Measurements from ENCODE around the gene COL3A1. TPM values are rescaled to one million over a fixed set of nuclear protein-coding genes. Genes with fewer than 3 reads are reported as not detected.

Gene COL3A1
- total and polyA plus RNA-seq, 2 of the 8 experiments (the other 6 are each of a cell fraction or from before 2014, with no cell fraction given): 0.07 to 0.11 TPM

GRCh38 chr2:188977317-188977716 lies 3.1 kb downstream of the COL3A1 start:
- Histone ChIP-seq H3K4me1 (replicated peaks in 1 of 4; ENCODE audit: control insufficient read depth in 3 of 4, insufficient read depth in 4 of 4, low read length in 3 of 4) (no peaks in the 10 kb centered on the region), H3K23me2 (ENCODE audit: low read depth, low read length) (no peaks in the 10 kb centered on the region; the same call in 1 of the 2 replicates), H3K4me3 (ENCODE audit: extremely low read depth in 1 of 4, insufficient read depth in 2 of 4, low read depth in 3 of 4, low read length in 4 of 4) (no peak overlapping the region), H4K20me1 (replicated peaks in 1 of 2; ENCODE audit: control insufficient read depth in 1 of 2, insufficient read depth in 2 of 2, low read length in 2 of 2) (no peaks in the 10 kb centered on the region), H2BK5ac (ENCODE audit: low read depth, low read length) (no peak overlapping the region), H2AK5ac (ENCODE audit: low read depth, low read length) (no peak overlapping the region), H3K27me3 (replicated peaks in 1 of 4; ENCODE audit: control insufficient read depth in 3 of 4, extremely low read depth in 1 of 4, insufficient read depth in 3 of 4, low read length in 3 of 4) (no peaks in the 10 kb centered on the region), H2AFZ (ENCODE audit: low read length) (no peak overlapping the region), H3K27ac (ENCODE audit: low read depth, low read length) (no peak overlapping the region), H2BK12ac (ENCODE audit: low read depth, low read length) (no peak overlapping the region), H3K9me3 (ENCODE audit: insufficient read depth in 2 of 2, low read depth in 1 of 2, low read length in 1 of 2) (no peaks in the 10 kb centered on the region), H2BK15ac (ENCODE audit: low read length) (no peak overlapping the region), H3K9ac (replicated peaks in 1 of 4; ENCODE audit: extremely low read depth in 1 of 4, low read depth in 3 of 4, low read length in 3 of 4) (no peak overlapping the region), H4K5ac (ENCODE audit: insufficient read length, low read depth, low read length) (no peak overlapping the region), H2BK20ac (ENCODE audit: low read length) (no peak overlapping the region), H2BK120ac (replicated peaks; ENCODE audit: low read depth, low read length) (no peak overlapping the region), H3K14ac (ENCODE audit: insufficient read length) (no peak overlapping the region), H3K79me2 (ENCODE audit: control insufficient read depth in 1 of 2, insufficient read depth in 2 of 2, low read length in 2 of 2) (no peaks in the 10 kb centered on the region), H4K8ac (ENCODE audit: extremely low read depth, insufficient read depth, low read length) (no peak overlapping the region), H3K56ac (replicated peaks; ENCODE audit: insufficient read length, low read depth, low read length) (no peak overlapping the region), H4K91ac (replicated peaks; ENCODE audit: insufficient read length, low read length) (no peak overlapping the region), H3K4ac (replicated peaks; ENCODE audit: insufficient read length, low read depth, low read length) (no peak overlapping the region), H3K36me3 (ENCODE audit: control insufficient read depth in 2 of 4, insufficient read depth in 4 of 4, low read length in 3 of 4) (no peaks in the 10 kb centered on the region), H3K18ac (ENCODE audit: extremely low read depth, low read length) (no peak overlapping the region), H3K79me1 (ENCODE audit: low read depth, low read length) (no peaks in the 10 kb centered on the region), H3K23ac (ENCODE audit: insufficient read length) (no peak overlapping the region), H3K4me2 (ENCODE audit: insufficient read depth in 1 of 2, low read depth in 2 of 2, low read length in 2 of 2) (no peak overlapping the region)
- FAIRE-seq: no peak
- CTCF ChIA-PET (ENCODE audit: partially characterized antibody): interaction anchor here (1.3 to 1.6 kb wide), 4 partner anchors 8 to 452 kb away, joined by 3 to 6 read pairs (median 4); no protein-coding TSS in a partner anchor
- POLR2A ChIA-PET (ENCODE audit: partially characterized antibody): no interaction called here
- 90% methylated on average over 2 of the region's 2 CpGs; no CpG with 5 or more reads in 1 of the 2 experiments for WGBS, 2 experiments (ENCODE audit: extremely low coverage in 1 of 2, insufficient coverage in 1 of 2, insufficient read length in 1 of 2, insufficient replicate concordance in 2 of 2, low coverage in 1 of 2, low lambda C conversion rate in 2 of 2, missing lambda C conversion rate in 1 of 2)
- DNase-seq (ENCODE audit: low read depth in 1 of 2, low spot score in 2 of 2): no peak
- TF ChIP-seq BACH1 (IDR thresholded peaks at IDR 0.05; ENCODE audit: low read length): no peak
- no peak for TF ChIP-seq CEBPB (IDR thresholded peaks at IDR 0.05; ENCODE audit: low read depth, low read length)
- TF ChIP-seq MAFK (IDR thresholded peaks at IDR 0.05; ENCODE audit: low read depth, low read length): no peak
- TF ChIP-seq, protein P1, sequence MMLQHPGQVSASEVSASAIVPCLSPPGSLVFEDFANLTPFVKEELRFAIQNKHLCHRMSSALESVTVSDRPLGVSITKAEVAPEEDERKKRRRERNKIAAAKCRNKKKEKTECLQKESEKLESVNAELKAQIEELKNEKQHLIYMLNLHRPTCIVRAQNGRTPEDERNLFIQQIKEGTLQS (IDR thresholded peaks at IDR 0.05; ENCODE audit: insufficient read depth, low read depth, low read length): no peak
- TF ChIP-seq KDM5A (IDR thresholded peaks at IDR 0.05; ENCODE audit: low read length): no peak
- no peak for TF ChIP-seq NANOG (IDR thresholded peaks at IDR 0.05; ENCODE audit: insufficient read depth, low read depth, low read length, poor library complexity, severe bottlenecking)
- no peak for TF ChIP-seq CTBP2 (IDR thresholded peaks at IDR 0.05; ENCODE audit: borderline replicate concordance, insufficient read depth, insufficient read length, low read length)
- no peak for TF ChIP-seq GABPA (IDR thresholded peaks at IDR 0.05; ENCODE audit: borderline replicate concordance, insufficient read depth, low read length)

All from H1 (cell line).